Measurements from ENCODE around the gene TRIO.

TRIO gene

GRCh38 chr5:14394365-14394764 lies 251.2 kb downstream of the TRIO start (continued):
- TF ChIP-seq, protein P1, sequence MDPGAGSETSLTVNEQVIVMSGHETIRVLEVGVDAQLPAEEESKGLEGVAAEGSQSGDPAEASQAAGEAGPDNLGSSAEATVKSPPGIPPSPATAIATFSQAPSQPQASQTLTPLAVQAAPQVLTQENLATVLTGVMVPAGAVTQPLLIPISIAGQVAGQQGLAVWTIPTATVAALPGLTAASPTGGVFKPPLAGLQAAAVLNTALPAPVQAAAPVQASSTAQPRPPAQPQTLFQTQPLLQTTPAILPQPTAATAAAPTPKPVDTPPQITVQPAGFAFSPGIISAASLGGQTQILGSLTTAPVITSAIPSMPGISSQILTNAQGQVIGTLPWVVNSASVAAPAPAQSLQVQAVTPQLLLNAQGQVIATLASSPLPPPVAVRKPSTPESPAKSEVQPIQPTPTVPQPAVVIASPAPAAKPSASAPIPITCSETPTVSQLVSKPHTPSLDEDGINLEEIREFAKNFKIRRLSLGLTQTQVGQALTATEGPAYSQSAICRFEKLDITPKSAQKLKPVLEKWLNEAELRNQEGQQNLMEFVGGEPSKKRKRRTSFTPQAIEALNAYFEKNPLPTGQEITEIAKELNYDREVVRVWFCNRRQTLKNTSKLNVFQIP (CRISPR knock-in tag; IDR thresholded peaks at IDR 0.05; ENCODE audit: borderline replicate concordance, low read depth) = no peak
- TF ChIP-seq TOX (CRISPR knock-in tag; IDR thresholded peaks at IDR 0.05; ENCODE audit: borderline replicate concordance) (no peak), ZNF8 (CRISPR knock-in tag; IDR thresholded peaks at IDR 0.05) (no peak), CSDC2 (CRISPR knock-in tag; IDR thresholded peaks at IDR 0.05) (no peak), ESRRG (CRISPR knock-in tag; IDR thresholded peaks at IDR 0.05) (no peak)
- TF ChIP-seq, protein P2, sequence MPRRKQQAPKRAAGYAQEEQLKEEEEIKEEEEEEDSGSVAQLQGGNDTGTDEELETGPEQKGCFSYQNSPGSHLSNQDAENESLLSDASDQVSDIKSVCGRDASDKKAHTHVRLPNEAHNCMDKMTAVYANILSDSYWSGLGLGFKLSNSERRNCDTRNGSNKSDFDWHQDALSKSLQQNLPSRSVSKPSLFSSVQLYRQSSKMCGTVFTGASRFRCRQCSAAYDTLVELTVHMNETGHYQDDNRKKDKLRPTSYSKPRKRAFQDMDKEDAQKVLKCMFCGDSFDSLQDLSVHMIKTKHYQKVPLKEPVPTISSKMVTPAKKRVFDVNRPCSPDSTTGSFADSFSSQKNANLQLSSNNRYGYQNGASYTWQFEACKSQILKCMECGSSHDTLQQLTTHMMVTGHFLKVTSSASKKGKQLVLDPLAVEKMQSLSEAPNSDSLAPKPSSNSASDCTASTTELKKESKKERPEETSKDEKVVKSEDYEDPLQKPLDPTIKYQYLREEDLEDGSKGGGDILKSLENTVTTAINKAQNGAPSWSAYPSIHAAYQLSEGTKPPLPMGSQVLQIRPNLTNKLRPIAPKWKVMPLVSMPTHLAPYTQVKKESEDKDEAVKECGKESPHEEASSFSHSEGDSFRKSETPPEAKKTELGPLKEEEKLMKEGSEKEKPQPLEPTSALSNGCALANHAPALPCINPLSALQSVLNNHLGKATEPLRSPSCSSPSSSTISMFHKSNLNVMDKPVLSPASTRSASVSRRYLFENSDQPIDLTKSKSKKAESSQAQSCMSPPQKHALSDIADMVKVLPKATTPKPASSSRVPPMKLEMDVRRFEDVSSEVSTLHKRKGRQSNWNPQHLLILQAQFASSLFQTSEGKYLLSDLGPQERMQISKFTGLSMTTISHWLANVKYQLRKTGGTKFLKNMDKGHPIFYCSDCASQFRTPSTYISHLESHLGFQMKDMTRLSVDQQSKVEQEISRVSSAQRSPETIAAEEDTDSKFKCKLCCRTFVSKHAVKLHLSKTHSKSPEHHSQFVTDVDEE (CRISPR knock-in tag; IDR thresholded peaks at IDR 0.05) = no peak

- no peak for TF ChIP-seq ZFP3 (CRISPR knock-in tag; IDR thresholded peaks at IDR 0.05)
- TF ChIP-seq ZNF565 (CRISPR knock-in tag; conservative IDR thresholded peaks at IDR 0.05; ENCODE audit: low read depth) = no peak
- TF ChIP-seq, protein P2 (CRISPR knock-in tag; IDR thresholded peaks at IDR 0.05) = no peak
- no peak for TF ChIP-seq ESRRG (CRISPR knock-in tag; IDR thresholded peaks at IDR 0.05)
- TF ChIP-seq PPARA (CRISPR knock-in tag; IDR thresholded peaks at IDR 0.05; ENCODE audit: borderline replicate concordance) = no peak
- no peak for TF ChIP-seq CSDC2 (CRISPR knock-in tag; IDR thresholded peaks at IDR 0.05)
- no peak for TF ChIP-seq OSR1 (CRISPR knock-in tag; IDR thresholded peaks at IDR 0.05)
- TF ChIP-seq ZNF8 (CRISPR knock-in tag; IDR thresholded peaks at IDR 0.05) = no peak
- no peak for TF ChIP-seq TCF4 (CRISPR knock-in tag; IDR thresholded peaks at IDR 0.05; ENCODE audit: borderline replicate concordance)
- TF ChIP-seq TOX (CRISPR knock-in tag; IDR thresholded peaks at IDR 0.05; ENCODE audit: borderline replicate concordance) = no peak
- no peak for TF ChIP-seq ZNF70 (CRISPR knock-in tag; IDR thresholded peaks at IDR 0.05)
- TF ChIP-seq ISL1 (CRISPR knock-in tag; IDR thresholded peaks at IDR 0.05) = no peak
- TF ChIP-seq CREB5 (CRISPR knock-in tag; IDR thresholded peaks at IDR 0.05; ENCODE audit: low read depth) = no peak
- no peak for TF ChIP-seq PATZ1 (CRISPR knock-in tag; IDR thresholded peaks at IDR 0.05; ENCODE audit: borderline replicate concordance)
- no peak for TF ChIP-seq GLIS3 (CRISPR knock-in tag; IDR thresholded peaks at IDR 0.05)
- no peak for TF ChIP-seq ZFP30 (CRISPR knock-in tag; IDR thresholded peaks at IDR 0.05)
- TF ChIP-seq ZC3H10 (CRISPR knock-in tag; IDR thresholded peaks at IDR 0.05) = no peak
- TF ChIP-seq SNAI2 (CRISPR knock-in tag; IDR thresholded peaks at IDR 0.05) = no peak
- no peak for TF ChIP-seq BACH2 (CRISPR knock-in tag; IDR thresholded peaks at IDR 0.05; ENCODE audit: borderline replicate concordance)
- no peak for TF ChIP-seq RARB (CRISPR knock-in tag; IDR thresholded peaks at IDR 0.05)
- ATAC-seq = no peak
Measured at GRCh38 chr5:14395411-14395810, 252.3 kb downstream of the TRIO start.

- no peak for ATAC-seq
- TF ChIP-seq RARB (CRISPR knock-in tag; IDR thresholded peaks at IDR 0.05) (no peak), ZNF70 (CRISPR knock-in tag; IDR thresholded peaks at IDR 0.05) (no peak), TOX (CRISPR knock-in tag; IDR thresholded peaks at IDR 0.05; ENCODE audit: borderline replicate concordance) (no peak), ZFP30 (CRISPR knock-in tag; IDR thresholded peaks at IDR 0.05) (no peak), SNAI2 (CRISPR knock-in tag; IDR thresholded peaks at IDR 0.05) (no peak), OSR1 (CRISPR knock-in tag; IDR thresholded peaks at IDR 0.05) (no peak)
- TF ChIP-seq, protein P1 (CRISPR knock-in tag; IDR thresholded peaks at IDR 0.05; ENCODE audit: borderline replicate concordance, low read depth) = no peak
- TF ChIP-seq, protein P2 (CRISPR knock-in tag; IDR thresholded peaks at IDR 0.05) = no peak
Measured at GRCh38 chr5:14396066-14396465, 252.9 kb downstream of the TRIO start.
